Epithelial cell of proximal tubule (primary cell): ENCODE data around the gene ERMAP. TPM values are rescaled to one million over a fixed set of nuclear protein-coding genes. Genes with fewer than 3 reads are reported as not detected.

ENCODE experiments used
- DNase-seq: peaks from one replicate; pipeline ENCODE4 v3.0.0-alpha.2; 2011; ENCODE audit warnings: low read depth
- H3K4me3 ChIP-seq: 2 replicates; pipeline ENCODE4 v1.5.1; 2011; ENCODE audit warnings: low read depth, mild to moderate bottlenecking, low read length
- CTCF ChIP-seq: conservative IDR thresholded peaks from 2 replicates; pipeline ENCODE4 v1.5.1; 2012; ENCODE audit warnings: low read depth, mild to moderate bottlenecking, low read length
- total RNA-seq: library from RNA; depleted of rRNA; stranded (reverse); fragments of >200 nt; gene quantifications from 2 replicates; pipeline ENCODE4 v1.2.3, GENCODE V29; 2015

The ERMAP gene
- total RNA-seq, 1 donor from 2014 or later, result 8.4 TPM

DNA sequence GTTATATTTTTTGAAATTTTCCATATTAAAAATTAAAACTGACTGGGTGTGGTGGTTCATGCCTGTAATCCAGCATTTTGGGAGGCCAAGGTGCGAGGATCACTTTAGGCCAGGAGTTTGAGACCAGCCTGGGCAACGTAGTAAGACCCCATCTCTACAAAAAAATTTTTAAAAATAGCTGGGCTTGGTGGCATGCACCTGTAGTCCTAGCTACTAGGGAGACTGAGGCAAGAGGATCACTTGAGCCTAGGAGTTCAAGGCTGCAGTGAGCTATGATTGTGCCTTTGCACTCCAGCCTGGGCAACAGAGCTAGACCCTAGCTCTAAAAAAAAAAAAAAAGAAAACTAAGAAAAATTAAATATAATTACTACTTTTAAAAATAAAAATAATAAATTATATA lies 4.8 kb downstream of the ERMAP start:
- no peak for DNase-seq
- no peak for TF ChIP-seq CTCF
- H3K4me3 ChIP-seq, result no peak overlapping the region

DNA sequence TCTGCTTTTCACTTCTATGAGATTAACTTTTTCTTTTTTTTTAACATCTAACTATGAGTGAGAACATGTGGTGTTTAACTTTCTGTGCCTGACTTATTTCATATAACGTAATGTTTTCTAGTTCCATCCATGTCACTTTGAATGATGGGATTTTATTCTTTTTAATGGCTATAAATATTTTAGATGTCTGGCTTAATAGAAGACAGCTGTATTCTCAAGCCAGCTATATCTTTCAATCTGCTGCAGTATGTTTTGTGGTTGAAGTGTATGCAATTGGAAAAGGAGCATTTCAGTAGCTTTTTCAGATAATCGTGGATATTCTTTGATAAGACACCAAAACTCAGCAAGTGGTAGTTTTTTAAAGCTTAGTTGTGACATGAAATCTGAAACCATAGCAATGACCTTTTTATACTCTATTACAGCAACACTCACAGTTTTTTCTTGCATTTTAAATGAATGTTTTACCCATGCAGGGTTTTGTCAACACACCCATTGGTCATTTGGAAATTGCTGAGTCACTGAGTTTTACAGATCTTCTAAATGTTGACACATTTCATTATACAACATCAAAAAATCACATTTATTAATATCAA lies 6.0 kb downstream of the ERMAP start:
- DNase-seq, result no peak
- no peak overlapping the region for H3K4me3 ChIP-seq
- TF ChIP-seq CTCF, result no peak

DNA sequence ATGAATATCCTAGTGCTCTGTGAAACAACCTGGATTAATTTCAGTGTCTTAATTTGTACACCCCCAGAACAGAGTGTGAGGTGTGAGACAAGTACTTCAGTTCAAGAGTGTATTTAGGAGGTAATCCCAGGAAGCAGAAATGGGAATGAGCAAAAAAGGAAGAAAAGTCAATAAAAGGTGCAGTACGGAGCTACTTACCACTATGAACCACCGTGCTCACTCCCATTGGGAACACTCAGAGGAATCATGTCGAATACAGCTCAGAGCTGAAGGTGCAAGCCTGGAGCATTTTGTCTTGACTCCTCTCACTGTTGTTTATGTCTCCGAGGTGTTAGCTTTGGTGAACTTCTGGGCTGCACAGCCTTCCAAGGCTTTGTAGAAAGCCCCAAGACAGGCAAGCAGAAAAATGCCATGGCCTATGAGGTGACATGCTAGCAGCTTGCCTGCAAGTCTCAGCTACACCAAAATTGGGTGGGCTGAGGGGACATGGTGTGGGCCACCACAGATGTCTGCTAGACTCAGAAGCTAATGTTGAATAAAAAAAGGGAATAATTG lies 7.6 kb downstream of the ERMAP start:
- no peak overlapping the region for H3K4me3 ChIP-seq
- TF ChIP-seq CTCF, result no peak
- DNase-seq, result no peak

GRCh38 chr1:42825036-42825851 lies 8.3 kb downstream of the ERMAP start:
- H3K4me3 ChIP-seq, result no peak overlapping the region
- no peak for DNase-seq
- no peak for TF ChIP-seq CTCF

GRCh38 chr1:42830631-42831030 lies 13.7 kb downstream of the ERMAP start:
- no peak for DNase-seq
- H3K4me3 ChIP-seq, result no peak overlapping the region
- no peak for TF ChIP-seq CTCF

DNA sequence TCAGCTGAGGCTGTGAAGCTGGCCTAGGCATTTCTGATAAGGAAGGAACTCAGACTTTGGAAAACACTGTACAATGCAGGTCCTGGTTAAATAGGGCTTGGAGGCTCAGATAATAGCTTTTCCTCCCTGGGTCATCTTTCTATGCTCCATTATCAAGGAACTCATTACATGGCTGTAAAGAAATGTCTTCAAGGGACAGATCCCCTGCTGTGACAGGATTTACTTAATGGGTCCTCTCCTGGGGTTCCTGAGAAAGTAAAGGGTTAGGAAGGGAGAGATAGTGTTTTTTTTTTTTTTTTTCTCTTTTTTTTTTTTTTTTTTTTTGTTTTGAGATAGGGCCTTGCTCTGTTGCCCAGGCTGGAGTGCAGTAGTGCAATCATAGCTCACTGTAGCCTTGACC lies 14.4 kb downstream of the ERMAP start:
- no peak for TF ChIP-seq CTCF
- H3K4me3 ChIP-seq, result no peak overlapping the region
- DNase-seq, result no peak
